Gastroesophageal sphincter (tissue), 4 donors: Measurements from ENCODE around the gene METTL16. TPM values are rescaled to one million over a fixed set of nuclear protein-coding genes. Genes with fewer than 3 reads are reported as not detected.

ENCODE experiments used
- ATAC-seq: fragments of 150-250 bp; one replicate; pipeline ENCODE4 v1.9.1; 2016; ENCODE audit warnings: mild to moderate bottlenecking, moderate library complexity
- H3K27ac ChIP-seq, 4 donors: fragments of 200-600 bp; sonication (generic) in 3 of 4; 1 replicate in 3 of 4; 2 replicates in 1 of 4; pipeline ENCODE4 v1.5.1; 2016 to 2019
- H3K27me3 ChIP-seq: fragments of 200-600 bp; sonication (generic); one replicate; pipeline ENCODE4 v1.5.1; 2019
- H3K36me3 ChIP-seq, 2 donors: fragments of 200-600 bp; sonication (generic); one replicate each; pipeline ENCODE4 v1.5.1; 2019; ENCODE audit warnings: control low read depth in 1 of 2
- H3K4me1 ChIP-seq, 3 donors: fragments of 200-600 bp; sonication (generic); 1 replicate in 2 of 3; 2 replicates in 1 of 3; pipeline ENCODE4 v1.5.1; 2016 to 2019; ENCODE audit warnings: control low read depth in 2 of 3
- H3K4me3 ChIP-seq, 2 donors: fragments of 200-600 bp; sonication (generic); one replicate each; pipeline ENCODE4 v1.5.1; 2019; ENCODE audit warnings: mild to moderate bottlenecking in 1 of 2, moderate library complexity in 1 of 2
- H3K9me3 ChIP-seq, 3 donors: fragments of 200-600 bp; sonication (generic); one replicate each; pipeline ENCODE4 v1.5.1; 2017 to 2019; ENCODE audit warnings: control low read depth in 2 of 3
- EP300 ChIP-seq: sonication (generic); formaldehyde crosslinking; IDR thresholded peaks from one replicate; pipeline ENCODE4 v1.6.1; 2017; ENCODE audit warnings: antibody characterized with exemption, mild to moderate bottlenecking
- POLR2A ChIP-seq, 2 donors: fragments of 450-650 bp; IDR thresholded peaks; one replicate each; pipeline ENCODE4 v1.6.1; 2017; ENCODE audit warnings: antibody characterized with exemption in 2 of 2, mild to moderate bottlenecking in 2 of 2, moderate library complexity in 1 of 2
- POLR2AphosphoS5 ChIP-seq: sonication (generic); formaldehyde crosslinking; IDR thresholded peaks from one replicate; pipeline ENCODE4 v1.6.1; 2017; ENCODE audit warnings: antibody characterized with exemption
- whole genome bisulfite sequencing, 2 donors: methylation state at CpG; one replicate each; pipeline ENCODE4 v1.1.5; 2018; ENCODE audit warnings: low coverage in 1 of 2; 5-methylcytosine and 5-hydroxymethylcytosine counted together
- total RNA-seq, 4 donors: library from RNA; depleted of rRNA; stranded (reverse); fragments of >200 nt; gene quantifications; one replicate each; pipeline ENCODE4 v1.1.0, GENCODE V29; 2016
- TF ChIP-seq, protein P1 (sequence below), 4 experiments: fragments of 200-600 bp in 2 of 4; fragments of 450-650 bp in 2 of 4; sonication (generic) in 1 of 4; IDR thresholded peaks; one replicate each; pipeline ENCODE4 v1.5.1; 2017 to 2019; ENCODE audit warnings: antibody characterized with exemption in 4 of 4, mild to moderate bottlenecking in 2 of 4, moderate library complexity in 2 of 4

Gene METTL16
- total RNA-seq, 4 donors from 2014 or later, result 30.7 to 68.0 (median 58.7) TPM

DNA sequence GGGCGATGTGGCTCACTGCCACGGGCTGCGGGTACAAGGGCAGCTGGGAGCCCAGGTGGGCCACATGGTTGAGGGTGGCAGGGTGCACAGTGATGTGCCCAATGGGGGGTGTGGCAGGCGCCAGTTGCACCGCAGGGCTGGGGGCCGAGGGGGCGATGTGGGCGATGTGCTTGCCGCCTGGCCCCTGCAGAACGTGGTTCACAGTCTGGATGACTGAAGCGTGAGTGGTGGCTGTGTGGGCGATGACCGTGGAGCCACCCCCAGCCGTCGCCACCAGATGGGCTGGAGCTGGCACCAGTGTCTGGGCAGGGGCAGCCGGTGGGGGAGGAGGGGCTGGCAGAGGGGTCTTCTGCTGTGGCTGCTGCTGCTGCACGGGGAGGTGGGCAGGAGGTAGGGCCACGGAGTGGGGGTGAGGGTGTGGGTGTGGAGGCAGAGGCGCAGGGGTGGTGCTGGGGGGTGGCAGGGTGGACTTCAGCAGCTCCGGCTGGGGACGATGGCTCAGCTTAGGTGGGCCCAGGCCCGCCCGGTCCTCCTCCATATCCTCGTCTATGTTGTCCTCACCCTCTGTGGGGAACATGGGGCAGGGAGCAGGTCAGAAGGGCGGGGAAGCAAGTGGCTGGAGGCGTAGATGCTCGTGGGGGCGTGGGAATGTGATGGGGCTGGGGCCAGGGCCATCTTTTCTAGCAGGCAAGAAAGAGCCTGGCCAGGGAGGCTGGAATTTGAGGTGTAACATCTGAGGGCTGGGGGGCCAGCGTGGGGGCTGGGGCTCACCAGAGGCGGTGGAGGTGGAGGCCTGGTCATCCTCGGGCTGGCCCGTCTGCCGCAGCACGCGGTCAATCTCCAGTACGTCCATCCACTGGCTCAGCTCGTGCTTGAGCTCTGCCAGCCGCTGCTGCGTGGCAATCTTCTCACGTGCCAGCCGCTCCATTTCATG is 124.3 kb downstream of the METTL16 start:
- H3K4me3 ChIP-seq, result no peak overlapping the region
- WGBS, 2 donors, result 82 to 88% methylated on average over 10 to 15 of the region's 41 CpGs
- H3K9me3 ChIP-seq, result no peaks in the 10 kb centered on the region
- no peaks in the 10 kb centered on the region for H3K27me3 ChIP-seq
- peak overlapping the region in 1 of 4 donors; percentile 100 for H3K27ac ChIP-seq
- peaks cover 0 to 83% (median 31%) of the 10 kb centered on the region in 3 donors for H3K4me1 ChIP-seq
- TF ChIP-seq EP300 (no peak), POLR2A (IDR thresholded peaks at IDR 0.05) (no peak), POLR2AphosphoS5 (no peak)
- TF ChIP-seq, protein P1, sequence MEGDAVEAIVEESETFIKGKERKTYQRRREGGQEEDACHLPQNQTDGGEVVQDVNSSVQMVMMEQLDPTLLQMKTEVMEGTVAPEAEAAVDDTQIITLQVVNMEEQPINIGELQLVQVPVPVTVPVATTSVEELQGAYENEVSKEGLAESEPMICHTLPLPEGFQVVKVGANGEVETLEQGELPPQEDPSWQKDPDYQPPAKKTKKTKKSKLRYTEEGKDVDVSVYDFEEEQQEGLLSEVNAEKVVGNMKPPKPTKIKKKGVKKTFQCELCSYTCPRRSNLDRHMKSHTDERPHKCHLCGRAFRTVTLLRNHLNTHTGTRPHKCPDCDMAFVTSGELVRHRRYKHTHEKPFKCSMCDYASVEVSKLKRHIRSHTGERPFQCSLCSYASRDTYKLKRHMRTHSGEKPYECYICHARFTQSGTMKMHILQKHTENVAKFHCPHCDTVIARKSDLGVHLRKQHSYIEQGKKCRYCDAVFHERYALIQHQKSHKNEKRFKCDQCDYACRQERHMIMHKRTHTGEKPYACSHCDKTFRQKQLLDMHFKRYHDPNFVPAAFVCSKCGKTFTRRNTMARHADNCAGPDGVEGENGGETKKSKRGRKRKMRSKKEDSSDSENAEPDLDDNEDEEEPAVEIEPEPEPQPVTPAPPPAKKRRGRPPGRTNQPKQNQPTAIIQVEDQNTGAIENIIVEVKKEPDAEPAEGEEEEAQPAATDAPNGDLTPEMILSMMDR (IDR thresholded peaks at IDR 0.05), result no peak
- H3K36me3 ChIP-seq, result peaks cover 0 to 46% of the 10 kb centered on the region in 2 donors
- no peak for ATAC-seq

DNA sequence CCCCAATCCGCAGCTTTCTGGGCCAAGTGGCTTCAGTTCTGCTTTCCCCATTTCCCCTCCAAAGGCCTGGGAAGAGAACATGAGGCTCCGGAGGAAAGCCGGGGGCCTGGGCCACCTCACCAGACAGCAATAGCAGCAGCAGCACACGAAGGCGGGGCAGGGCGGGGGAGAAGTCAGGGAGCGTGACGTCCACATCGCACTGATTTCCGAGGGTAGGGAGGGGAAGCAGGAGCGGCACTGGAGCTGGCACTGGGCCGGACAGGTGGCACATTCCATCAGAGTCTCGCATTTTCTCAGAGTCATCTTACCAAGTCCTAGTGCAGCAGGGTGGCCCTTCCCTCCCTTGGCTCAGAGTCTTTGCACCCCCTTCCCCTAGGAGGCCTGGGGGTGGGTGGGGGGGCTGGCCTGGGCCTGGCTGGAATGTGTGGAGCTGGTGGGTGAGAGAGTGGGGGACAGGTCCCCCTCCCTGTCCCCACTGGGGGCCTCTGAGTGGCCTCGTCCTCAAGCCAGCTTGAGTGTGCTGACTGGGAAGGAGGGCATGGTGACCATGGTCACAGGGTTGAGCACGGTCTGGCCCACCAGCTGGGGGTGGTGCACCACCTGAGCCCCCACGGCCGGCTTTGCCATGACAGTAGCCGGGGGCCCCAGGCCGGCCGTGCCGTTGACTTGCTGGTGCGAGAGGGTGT is 125.1 kb downstream of the METTL16 start:
- 80% methylated on average over 4 of the region's 22 CpGs; no CpG with 5 or more reads in 1 of the 2 donors for WGBS, 2 donors
- Histone ChIP-seq H3K9me3 (no peaks in the 10 kb centered on the region), H3K27me3 (no peaks in the 10 kb centered on the region), H3K4me1 (peaks cover 0 to 81% (median 24%) of the 10 kb centered on the region in 3 donors), H3K36me3 (peaks cover 0 to 50% of the 10 kb centered on the region in 2 donors), H3K4me3 (no peak overlapping the region), H3K27ac (peak overlapping the region in 2 of 4 donors; percentile 26 to 100)
- no peak for ATAC-seq
- TF ChIP-seq POLR2A (IDR thresholded peaks at IDR 0.05), result no peak
- TF ChIP-seq, protein P1 (IDR thresholded peaks at IDR 0.05), result no peak
- no peak for TF ChIP-seq EP300
- TF ChIP-seq POLR2AphosphoS5, result no peak

DNA sequence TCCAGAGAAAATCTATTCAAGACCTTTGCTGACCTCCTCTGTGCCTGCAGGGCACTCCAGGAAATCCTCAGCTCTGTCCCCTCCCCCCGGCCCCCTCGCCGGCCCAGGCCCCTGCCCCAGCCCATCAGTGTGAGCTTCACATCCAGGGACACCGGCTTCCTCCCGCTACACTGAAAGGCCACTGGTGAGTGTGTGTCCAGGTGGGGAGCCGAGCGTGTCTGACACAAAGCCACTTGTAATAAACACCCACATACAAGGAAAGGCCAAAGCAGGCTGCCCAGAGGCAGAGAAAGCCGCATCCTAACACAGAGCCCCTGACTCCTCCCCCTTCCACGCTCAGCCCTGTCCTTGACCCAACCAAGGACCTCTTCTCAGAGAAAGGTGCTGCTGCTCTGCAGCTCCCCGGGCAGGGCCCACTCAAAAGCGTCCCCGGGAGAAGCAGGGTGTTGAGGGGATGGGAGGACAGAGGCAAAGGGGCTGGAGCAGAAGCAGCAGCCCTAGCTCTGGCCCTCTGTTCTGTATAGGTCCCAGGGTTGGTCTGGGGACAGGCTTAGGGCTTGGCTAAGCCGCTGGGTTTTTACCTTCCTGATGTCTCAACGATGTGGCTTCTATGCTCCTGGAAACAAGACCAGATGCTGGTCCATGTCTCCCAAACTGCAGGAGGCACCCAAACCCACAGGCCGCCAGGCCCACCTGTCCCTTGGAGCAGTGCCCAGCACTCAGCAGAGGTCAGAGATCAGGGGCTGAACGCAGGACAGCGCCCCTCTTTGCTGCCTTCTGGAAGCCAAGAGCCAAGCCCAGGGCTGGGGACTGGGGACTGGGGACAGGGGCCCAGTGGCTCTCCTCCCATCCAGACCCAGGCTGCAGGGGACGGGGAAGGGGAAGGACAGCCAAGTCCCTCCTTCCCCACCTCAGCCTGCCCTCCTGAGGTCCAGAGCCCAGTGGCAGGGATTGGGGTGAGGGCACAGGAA is 126.2 kb downstream of the METTL16 start:
- H3K9me3 ChIP-seq, result no peaks in the 10 kb centered on the region
- peak overlapping the region in 2 of 4 donors; percentile 26 to 38 for H3K27ac ChIP-seq
- no peaks in the 10 kb centered on the region for H3K27me3 ChIP-seq
- H3K36me3 ChIP-seq, result peaks cover 0 to 60% of the 10 kb centered on the region in 2 donors
- H3K4me1 ChIP-seq, result peaks cover 0 to 71% (median 14%) of the 10 kb centered on the region in 3 donors
- H3K4me3 ChIP-seq, result no peak overlapping the region
- TF ChIP-seq EP300 (no peak), POLR2A (IDR thresholded peaks at IDR 0.05) (no peak), POLR2AphosphoS5 (no peak)
- TF ChIP-seq, protein P1 (IDR thresholded peaks at IDR 0.05), result no peak
- WGBS, 2 donors, result 57% methylated on average over 2 of the region's 18 CpGs; no CpG with 5 or more reads in 1 of the 2 donors
- ATAC-seq, result no peak

DNA sequence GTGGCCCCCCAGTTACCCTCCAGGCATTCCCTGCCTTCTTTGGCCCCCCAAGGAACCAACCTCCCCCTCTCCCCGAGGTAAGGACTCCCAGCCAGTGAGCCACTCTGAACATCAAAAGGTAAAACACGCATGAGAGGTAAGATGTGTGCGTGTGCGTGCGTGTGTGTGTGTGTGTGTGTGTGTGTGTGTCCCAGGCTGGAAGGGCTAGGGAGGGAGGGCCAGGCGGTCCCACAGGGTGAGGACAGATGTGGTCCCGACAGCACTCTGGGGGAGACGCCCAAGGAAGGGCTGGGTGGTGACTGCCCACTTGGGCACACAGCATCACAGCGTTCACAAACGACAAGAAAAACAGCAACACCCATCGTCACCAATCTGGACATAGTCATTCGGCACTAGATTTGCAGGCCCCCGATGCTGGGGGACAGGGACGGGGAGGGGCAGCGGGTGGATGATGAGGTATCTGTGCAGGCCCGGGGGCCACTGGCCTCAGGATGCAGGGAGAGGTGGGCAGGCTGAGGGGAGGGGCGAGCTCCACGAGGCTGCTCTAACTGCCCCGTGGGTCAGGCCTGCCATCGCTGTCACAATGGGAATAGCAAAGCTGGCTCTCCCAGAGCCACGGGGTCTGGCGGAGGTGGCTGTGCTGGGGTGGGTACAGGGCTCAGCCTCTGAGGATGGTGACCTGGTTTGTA is 127.1 kb downstream of the METTL16 start:
- Histone ChIP-seq H3K36me3 (peaks cover 0 to 70% of the 10 kb centered on the region in 2 donors), H3K27me3 (no peaks in the 10 kb centered on the region), H3K4me3 (no peak overlapping the region), H3K27ac (peak overlapping the region in 2 of 4 donors; percentile 26 to 38), H3K4me1 (peaks cover 0 to 62% (median 5%) of the 10 kb centered on the region in 3 donors), H3K9me3 (no peaks in the 10 kb centered on the region)
- TF ChIP-seq, protein P1 (IDR thresholded peaks at IDR 0.05), result no peak
- no peak for TF ChIP-seq EP300
- TF ChIP-seq POLR2A (IDR thresholded peaks at IDR 0.05), result no peak
- TF ChIP-seq POLR2AphosphoS5, result no peak
- WGBS, 2 donors, result 52 to 89% methylated on average over 5 to 14 of the region's 22 CpGs
- ATAC-seq, result no peak
